ENCODE data around the gene KLRF1.
"Not testable (repeated sequence)": the region's sequence is repeated elsewhere in the genome, so short reads cannot be mapped to it uniquely, and the experiment has no call there.

KLRF1 gene

GRCh38 chr12:9872162-9872561 is 44.9 kb downstream of the KLRF1 start:
- no peak for DNase-seq

DNA sequence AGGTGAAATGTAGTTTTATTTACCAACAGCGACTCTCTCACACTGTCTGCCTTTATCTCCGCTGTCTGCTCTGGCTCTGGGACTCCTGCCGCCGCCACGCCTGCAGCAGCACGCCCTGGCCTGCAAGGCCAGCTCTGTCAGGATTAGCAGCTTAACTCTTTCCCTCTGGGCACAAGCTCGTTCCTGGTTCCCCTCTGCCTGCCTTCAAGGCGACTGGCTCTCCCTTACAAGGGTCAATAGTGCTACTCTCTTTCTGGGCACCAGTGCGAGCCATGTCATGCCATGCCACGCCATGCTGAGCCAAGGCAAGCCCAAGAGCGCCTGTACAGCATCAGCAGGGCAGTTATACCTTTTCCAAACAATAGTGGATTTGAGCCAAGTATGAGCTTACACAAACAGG is 45.5 kb downstream of the KLRF1 start:
- DNase-seq: no peak

DNA sequence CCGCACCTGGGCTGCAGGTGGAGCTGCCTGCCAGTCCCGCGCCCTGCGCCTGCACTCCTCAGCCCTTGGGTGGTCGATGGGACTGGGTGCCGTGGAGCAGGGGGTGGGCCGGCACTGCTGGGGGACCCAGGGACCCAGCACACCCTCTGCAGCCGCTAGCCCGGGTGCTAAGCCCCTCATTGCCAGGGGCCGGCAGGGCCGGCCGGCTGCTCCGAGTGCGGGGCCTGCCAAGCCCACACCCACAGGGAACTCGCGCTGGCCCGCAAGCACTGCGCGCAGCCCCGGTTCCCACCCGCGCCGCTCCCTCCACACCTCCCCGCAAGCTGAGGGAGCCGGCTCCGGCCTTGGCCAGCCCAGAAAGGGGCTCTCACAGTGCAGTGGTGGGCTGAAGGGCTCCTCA is 48.8 kb downstream of the KLRF1 start:
- not testable (repeated sequence) for DNase-seq

- DNase-seq: no peak
These were observed 53.3 kb downstream of the KLRF1 start for GRCh38 chr12:9880532-9881078.

- DNase-seq: no peak
These were observed 54.0 kb downstream of the KLRF1 start, which contains the start of gene KLRF2 for GRCh38 chr12:9881246-9881645. Gene KLRF2, plus strand, starts transcription at chr12:9881489. Its CDS starts 107 bp downstream, at chr12:9881596.

DNA sequence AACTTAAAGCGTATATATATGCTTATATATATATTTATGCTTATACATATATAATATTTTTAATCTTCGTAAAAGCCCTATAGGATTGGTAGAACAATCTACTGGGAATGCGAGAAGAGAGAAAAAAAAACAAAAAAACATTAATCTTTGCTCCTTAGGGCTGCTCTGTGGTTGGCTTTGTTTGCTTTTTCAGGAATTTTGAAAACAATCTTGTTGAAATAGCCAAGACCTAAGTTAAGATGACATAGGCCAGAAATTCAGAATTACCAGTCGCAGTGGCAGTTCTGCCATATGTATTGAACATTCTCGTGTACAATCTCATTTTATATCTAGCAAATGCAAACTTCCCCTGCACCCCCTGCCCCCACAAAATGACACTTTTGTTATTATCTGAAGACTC is 54.7 kb downstream of the KLRF1 start:
- DNase-seq: no peak

DNA sequence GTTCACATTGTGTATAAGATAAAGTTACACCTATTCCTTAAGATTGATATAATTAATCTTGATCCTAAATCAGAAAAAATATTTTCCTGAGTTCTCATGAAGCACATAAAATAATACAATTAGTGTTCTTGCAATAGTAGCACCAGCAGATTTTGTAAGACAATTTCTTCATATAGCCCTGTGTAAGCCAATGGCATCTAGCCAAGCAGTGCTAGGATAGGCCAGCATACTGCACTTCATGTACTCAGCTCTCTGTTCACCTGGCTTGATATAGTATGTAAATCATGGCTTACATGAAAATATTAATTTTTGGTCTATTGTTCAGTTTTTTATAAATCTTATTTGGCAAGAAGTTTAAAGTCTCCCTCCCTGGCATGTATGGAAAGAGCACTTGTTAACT is 55.9 kb downstream of the KLRF1 start:
- no peak for DNase-seq

DNA sequence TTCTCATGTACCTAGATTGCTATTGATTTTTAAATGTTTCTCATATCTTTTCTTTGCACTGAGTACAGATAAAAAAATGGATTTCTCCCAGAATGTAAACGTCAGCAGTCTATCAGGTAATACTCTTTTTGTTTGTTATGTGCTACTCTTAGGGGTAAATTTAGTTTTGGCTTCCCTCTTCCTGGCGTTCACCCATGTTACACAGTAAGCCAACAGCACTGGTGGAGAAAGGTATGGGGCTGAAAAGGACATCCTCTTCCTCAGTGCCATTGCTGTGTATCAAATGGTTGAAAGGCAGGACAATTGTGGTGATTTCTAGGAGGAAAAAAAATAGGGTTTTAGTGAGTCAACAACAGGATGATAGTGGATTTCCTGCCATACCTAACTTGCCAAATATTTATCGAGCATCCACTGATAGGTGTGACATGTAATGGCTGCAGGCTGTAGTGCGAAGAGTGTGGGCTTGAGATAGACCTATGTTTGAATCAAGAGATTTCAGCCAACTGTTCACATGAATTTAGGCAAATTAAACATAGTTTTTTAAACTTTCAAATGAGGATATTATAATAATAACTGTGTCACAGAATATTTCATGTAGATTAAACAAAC is 61.5 kb downstream of the KLRF1 start:
- no peak for DNase-seq
